Measurements from ENCODE around the gene ZNF287. TPM values are rescaled to one million over a fixed set of nuclear protein-coding genes. Genes with fewer than 3 reads are reported as not detected.

Gene ZNF287
- 8.3 to 11.6 TPM (median 9.3 TPM) in 5 replicates for total RNA-seq (2022; extraction: Qiagen RNA extraction)

DNA sequence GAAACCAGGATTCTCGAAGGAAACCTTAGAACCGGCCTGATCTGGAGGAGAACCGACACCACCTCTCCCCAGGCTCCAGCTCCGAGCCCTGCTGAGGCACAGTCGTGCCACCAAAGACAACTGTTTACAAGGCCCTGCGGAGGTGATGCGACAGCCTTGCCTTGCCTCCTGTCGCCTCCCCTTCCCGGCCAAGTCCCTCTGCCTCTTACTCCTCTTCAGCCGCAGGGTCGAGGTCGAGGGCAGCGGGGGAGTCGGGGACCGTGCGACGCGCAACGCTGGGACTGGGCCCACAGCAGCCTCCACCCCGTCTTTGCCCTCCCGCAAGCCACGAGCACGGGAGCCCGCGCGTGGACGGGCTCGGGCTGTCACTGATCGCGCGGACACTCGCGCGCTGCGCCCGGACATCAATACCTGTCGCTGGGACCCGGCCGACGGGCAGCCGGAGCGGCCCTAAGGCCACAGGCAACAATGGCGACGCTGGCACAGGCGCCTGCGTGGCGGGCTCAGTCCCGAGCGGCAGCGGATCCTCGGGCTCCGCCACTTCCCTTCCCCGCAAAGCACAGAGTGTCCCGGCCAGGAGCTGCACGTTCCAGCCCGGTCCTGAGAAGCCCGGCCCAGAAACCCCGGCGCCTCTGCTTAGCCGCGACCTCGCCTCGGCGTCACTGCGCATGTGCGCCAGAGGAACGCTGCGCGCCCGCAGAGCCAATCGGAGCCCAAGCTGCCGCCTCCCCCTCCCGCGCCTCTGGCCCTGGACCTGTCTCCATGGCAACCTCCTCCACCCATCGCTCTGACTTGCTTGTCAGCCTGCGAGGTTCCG, at the start of gene ZNF287:
TSS of gene ZNF287 (minus strand) at position 664 of the 817 bp plus-strand sequence. CDS start 1,473 bp downstream, outside the sequence.

Other genes with a start within 250 kb of the ZNF287 start
- 131 to 143 TPM (median 142 TPM) in 5 replicates for gene CENPV, start 215.7 kb downstream of the ZNF287 start, total RNA-seq (2022; extraction: Qiagen RNA extraction)
- 1,680 to 2,292 TPM (median 1,765 TPM) in 5 replicates for gene UBB, start 188.1 kb downstream of the ZNF287 start, total RNA-seq (2022; extraction: Qiagen RNA extraction)
- 0.27 to 0.70 TPM (median 0.55 TPM) in 5 replicates for gene TRPV2, start 153.6 kb downstream of the ZNF287 start, total RNA-seq (2022; extraction: Qiagen RNA extraction)
- 1.0 to 1.3 TPM (median 1.1 TPM) in 5 replicates for gene LRRC75A, start 77.0 kb downstream of the ZNF287 start, total RNA-seq (2022; extraction: Qiagen RNA extraction)
- 0.98 to 1.8 TPM (median 1.4 TPM) in 5 replicates for gene ZNF624, start 84.6 kb upstream of the ZNF287 start, total RNA-seq (2022; extraction: Qiagen RNA extraction)
- gene CCDC144A, start 121.0 kb upstream of the ZNF287 start, total RNA-seq (2022; extraction: Qiagen RNA extraction), result 0.58 to 1.7 TPM (median 1.5 TPM) in 5 replicates

All from A549 treated with dexamethasone at 1 μM for 4 hours (cell line).